ENCODE data around the gene CHMP4A. TPM values are rescaled to one million over a fixed set of nuclear protein-coding genes. Genes with fewer than 3 reads are reported as not detected.

Gene CHMP4A
- total and polyA plus RNA-seq, 9 of the 15 experiments (the other 6 are each of a cell fraction or from before 2014, with no cell fraction given), result 28.8 to 104 (median 52.7) TPM

GRCh38 chr14:24215495-24216344 is 2.4 kb upstream of the CHMP4A start, which contains the start of gene MDP1 (continued):
- TF ChIP-seq HCFC1 (IDR thresholded peaks at IDR 0.05; ENCODE audit: low read depth, low read length) (peak; percentile 75), SP2 (IDR thresholded peaks at IDR 0.05; ENCODE audit: extremely low read depth, low read depth, low read length, poor library complexity, severe bottlenecking) (peak; percentile 84), HNRNPLL (IDR thresholded peaks at IDR 0.05; ENCODE audit: low read depth, low read length, poor library complexity, severe bottlenecking) (peak; percentile 78), SRSF3 (IDR thresholded peaks at IDR 0.05; ENCODE audit: insufficient read depth, low read length) (no peak), XRCC3 (IDR thresholded peaks at IDR 0.05) (no peak), TAL1 (IDR thresholded peaks at IDR 0.05) (no peak), NKRF (IDR thresholded peaks at IDR 0.05; ENCODE audit: borderline replicate concordance) (peak; percentile 46; the same call in 1 of the 2 replicates), ZNF165 (CRISPR knock-in tag; IDR thresholded peaks at IDR 0.05; ENCODE audit: borderline replicate concordance) (no peak), ATF1 (CRISPR knock-in tag; IDR thresholded peaks at IDR 0.05) (peak; percentile 60), ATF1 (tag; IDR thresholded peaks at IDR 0.05) (peak; percentile 95), ZNF395 (CRISPR knock-in tag; IDR thresholded peaks at IDR 0.05) (no peak), DMBX1 (CRISPR knock-in tag; IDR thresholded peaks at IDR 0.05; ENCODE audit: borderline replicate concordance) (no peak), PKNOX1 (IDR thresholded peaks at IDR 0.05) (peak; percentile 68; the same call in 1 of the 2 replicates), RB1 (IDR thresholded peaks at IDR 0.05; ENCODE audit: low read depth) (peak; percentile 39; the same call in 1 of the 2 replicates), POLR2AphosphoS2 (IDR thresholded peaks at IDR 0.05; ENCODE audit: low read length) (peak; percentile 92), TRIM28 (IDR thresholded peaks at IDR 0.05) (peak; percentile 45; the same call in 1 of the 2 replicates), ETV1 (tag; conservative IDR thresholded peaks at IDR 0.05; ENCODE audit: low read depth) (peak; percentile 12; the same call in 1 of the 2 replicates), POU5F1 (IDR thresholded peaks at IDR 0.05; ENCODE audit: borderline replicate concordance, low read depth, low read length, partially characterized antibody) (no peak), MEF2A (IDR thresholded peaks at IDR 0.05; ENCODE audit: control insufficient read depth, low read depth, low read length) (no peak), ZNF23 (CRISPR knock-in tag; IDR thresholded peaks at IDR 0.05) (no peak), NFRKB (IDR thresholded peaks at IDR 0.05; ENCODE audit: low read depth) (peak; percentile 61; the same call in 1 of the 2 replicates), ZNF444 (CRISPR knock-in tag; IDR thresholded peaks at IDR 0.05) (no peak), POLR2AphosphoS5 (IDR thresholded peaks at IDR 0.05; ENCODE audit: control insufficient read depth, insufficient read depth, low read depth, low read length) (peak; percentile 67; the same call in 1 of the 2 replicates), EZH2 (IDR thresholded peaks at IDR 0.05; ENCODE audit: borderline replicate concordance, low read depth, low read length) (no peak), ZNF586 (CRISPR knock-in tag; conservative IDR thresholded peaks at IDR 0.05) (no peak)

All from K562 (cell line).